Stimulated activated CD8-positive, alpha-beta memory T cell treated with anti-CD3 and anti-CD28 coated beads, Interleukin-4, amount 100 ng/mL, for 48 hours (primary cell): Measurements from ENCODE around the gene MEOX2.

Experiments
- DNase-seq: peaks from one replicate; pipeline ENCODE4 v3.0.0-alpha.2; 2020

MEOX2 gene

DNA sequence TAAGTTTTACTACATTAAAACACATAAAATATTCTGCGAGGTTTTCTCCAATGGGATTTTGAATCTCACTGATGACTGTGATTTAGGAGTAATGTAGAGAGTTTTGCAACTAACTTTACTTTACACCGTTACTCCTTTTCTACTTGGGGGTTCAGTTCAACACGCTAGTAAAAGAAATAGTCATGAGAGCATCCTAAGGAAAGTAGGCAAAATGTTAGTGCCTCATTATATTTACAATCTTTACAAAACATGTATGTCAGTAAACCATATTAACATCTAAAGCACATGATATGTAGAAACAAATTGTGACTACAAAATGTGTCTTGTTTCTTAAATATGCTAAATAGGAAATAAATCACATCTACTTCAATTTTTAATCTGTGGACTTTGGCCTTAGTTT is 6.0 kb downstream of the MEOX2 start:
- no peak for DNase-seq

DNA sequence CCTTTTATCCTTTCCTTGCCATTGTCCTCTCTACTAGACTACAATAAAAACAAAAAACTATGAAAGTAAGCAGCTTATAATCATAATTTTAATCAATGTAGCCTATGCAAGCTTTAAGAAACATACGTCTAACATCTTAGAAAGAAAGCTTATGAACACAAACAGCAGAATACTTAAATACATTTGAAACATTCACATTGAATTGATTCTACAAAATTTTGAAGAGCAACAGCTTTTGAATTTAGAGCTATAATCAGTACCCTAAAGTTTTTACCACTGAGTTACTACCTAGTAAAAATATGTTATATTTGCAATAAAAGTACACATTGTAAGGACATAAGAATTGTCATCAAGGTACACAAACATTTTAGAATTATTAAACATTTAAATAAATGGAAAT is 7.2 kb downstream of the MEOX2 start:
- DNase-seq, result no peak

DNA sequence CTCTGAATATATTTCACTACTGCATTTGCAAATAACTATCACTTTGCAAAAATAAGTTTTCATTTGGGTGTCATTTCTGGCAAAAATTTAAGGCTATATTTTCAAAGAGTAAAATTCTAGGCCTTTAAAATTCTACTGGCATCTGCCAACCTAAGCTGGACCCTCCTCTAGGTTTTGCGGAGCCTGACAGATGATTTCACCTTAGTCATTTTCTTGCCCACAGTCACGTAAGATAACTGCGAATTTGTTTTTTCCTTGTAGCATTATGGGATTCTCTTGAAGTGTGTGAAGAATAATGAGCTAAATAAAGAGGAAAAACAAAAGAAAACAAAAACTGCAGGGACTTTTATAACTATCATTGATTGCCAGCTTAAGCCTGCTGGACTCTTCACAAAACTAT is 7.8 kb downstream of the MEOX2 start:
- DNase-seq, result no peak

DNA sequence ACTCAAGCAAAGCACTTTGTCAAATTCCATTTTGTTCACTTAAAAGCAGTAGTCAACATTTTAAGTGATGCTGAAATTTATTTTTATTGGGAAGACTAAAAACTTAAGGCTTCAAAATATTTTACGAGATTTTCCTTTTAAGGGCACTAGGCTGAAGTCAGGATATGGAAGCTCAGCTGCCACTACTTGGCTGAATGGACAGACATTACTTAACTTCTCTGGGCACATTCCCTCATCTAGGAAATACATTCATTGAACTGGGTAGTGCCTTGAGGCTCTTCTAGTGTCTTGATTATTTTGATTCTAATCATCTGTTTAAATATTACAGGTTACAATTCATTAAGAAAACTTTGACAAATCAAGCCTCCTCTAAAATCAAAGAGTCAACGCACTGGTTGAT is 11.1 kb downstream of the MEOX2 start:
- DNase-seq, result no peak

DNA sequence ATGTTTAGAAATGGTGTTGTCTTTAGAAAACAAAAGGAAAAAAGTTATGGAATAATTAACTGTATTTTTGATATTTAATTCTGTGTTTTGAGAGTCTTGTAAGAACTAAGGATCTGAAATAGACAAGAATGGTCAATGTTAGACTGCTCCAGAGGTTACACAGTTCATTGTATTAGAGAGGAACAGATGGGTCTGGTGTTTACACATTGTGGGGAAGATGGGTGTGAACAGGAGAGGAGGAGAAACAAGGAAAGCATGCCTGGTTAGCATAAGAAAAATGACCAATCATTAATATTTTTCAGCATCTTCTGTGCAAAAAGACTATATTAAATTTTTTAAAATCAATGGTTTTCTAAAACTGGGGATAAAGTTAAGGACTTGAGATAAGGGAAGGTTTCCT is 11.9 kb downstream of the MEOX2 start:
- no peak for DNase-seq

DNA sequence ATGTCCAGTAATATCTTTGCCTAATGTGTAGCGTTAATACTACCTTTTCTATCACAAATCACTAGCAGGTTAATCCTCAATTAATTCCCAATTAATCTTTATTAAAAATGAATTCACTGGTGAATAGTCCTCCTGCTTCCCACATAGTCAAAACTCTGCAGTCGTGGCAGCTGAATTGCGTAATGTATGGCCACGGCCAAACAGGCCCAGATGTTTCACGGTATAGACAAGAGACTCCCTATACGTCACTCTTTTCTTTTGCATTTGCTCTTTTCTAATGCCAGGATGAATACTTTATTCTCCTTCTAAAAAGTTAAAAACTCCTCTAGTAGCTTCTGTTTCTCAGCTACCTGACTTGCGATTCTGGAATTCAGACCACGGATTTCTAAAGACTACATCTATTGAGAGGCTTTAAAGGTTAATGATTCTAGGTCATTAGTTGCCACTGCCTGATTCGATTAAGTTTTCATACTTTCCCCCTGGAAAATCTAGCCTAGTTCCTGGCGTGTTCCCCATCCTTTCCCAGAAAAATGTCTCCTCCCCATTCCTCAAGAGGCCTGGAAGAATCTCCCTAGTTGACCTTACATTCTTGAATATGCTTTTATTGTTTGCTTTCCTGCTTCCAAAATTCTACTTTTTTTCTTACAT is 16.9 kb downstream of the MEOX2 start:
- DNase-seq, result no peak

DNA sequence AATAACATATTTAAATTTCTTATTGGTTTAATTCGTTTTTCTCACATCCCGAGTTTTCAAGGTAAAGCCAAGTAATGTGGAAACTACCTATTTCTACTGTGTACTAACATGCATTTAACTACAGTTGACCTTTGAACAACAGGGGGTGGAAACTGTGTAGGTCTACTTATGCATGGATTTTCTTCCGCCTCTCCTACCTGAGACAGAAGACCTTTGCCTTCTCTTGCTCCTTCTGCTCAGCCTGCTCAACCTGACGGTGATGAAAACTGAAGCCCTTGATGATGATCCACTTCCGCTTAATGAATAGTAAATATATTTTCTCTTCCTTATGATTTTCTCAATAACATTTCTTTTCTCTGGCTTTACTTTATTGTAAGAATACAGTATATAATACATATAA is 18.5 kb downstream of the MEOX2 start:
- DNase-seq, result no peak

DNA sequence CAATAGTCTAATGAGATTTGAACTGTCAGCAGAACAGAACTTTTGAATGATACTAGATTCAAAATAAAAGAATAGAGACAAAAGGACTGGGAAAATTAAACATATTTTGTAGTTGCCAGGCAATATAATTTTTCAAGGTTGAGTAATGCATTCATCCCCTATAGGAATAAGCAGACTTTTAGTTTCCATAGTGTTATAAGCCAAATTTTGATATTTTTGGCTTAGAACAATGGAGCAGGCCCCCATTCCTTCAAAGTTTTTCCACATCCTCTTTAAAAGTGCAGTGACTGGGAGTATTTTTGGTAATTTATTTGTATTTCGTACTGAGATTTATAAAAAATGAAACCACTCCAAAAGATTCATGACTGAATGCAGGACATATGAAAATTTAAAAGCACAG is 24.0 kb downstream of the MEOX2 start:
- no peak for DNase-seq

DNA sequence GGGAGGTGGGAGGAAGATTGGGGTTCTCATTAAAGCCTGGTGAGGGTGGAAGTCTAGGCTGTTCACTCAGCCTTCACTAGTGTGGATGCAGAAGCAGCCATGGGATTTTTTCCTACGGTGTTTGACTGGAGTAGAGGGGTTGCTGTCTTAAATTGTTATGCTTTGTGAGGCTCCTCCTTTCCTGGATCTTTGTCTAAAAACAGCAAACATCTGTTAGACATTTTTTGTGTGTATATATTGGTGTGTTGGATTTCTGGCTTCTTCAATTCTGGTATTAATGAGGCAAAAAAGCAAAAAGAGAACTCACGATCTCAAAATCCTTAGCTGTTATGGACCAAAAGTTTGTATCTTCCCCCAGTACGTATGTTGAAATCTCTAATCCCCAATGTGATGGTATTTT is 28.2 kb downstream of the MEOX2 start:
- DNase-seq, result no peak

DNA sequence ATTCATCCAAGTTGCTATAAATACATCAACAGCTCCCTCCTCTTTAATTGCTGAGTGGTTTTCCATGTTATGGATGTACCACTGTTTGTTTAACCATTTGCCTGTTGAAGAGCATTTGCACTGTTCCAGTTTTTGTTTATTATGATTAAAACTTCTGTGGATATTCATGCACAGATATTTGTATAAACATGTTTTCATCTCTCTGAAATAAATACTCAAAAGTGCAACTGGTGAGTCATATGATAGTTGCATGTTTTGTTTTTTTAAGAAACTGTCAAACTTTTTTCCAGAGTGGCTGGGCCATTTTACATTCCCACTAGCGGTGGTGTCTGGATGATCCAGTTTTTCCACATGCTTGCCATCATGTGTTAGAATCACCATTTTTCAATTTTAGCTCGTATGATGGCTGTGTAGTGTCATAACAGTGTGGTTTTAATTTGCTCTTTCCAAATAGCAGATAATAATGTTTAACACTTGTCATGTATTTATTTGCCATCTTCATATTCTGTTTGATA is 33.6 kb downstream of the MEOX2 start:
- no peak for DNase-seq

DNA sequence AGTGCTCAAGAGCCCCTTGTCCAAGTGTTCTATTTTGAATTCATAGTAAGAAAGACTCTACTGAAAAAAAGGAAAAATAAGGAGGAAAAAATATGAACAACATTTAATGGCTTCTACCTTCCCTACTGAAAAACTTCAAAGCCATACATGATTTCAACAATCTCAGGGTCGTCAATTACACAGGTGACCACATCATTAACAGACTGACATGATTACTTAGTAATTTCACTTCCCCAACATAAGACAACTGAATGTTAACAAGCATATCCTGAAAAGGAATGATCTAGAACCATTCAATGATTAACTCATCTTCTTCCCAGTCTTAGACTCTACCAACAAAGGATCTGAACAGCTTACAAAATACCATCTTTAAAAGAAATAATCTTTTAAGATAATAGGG is 34.8 kb downstream of the MEOX2 start:
- DNase-seq, result no peak

DNA sequence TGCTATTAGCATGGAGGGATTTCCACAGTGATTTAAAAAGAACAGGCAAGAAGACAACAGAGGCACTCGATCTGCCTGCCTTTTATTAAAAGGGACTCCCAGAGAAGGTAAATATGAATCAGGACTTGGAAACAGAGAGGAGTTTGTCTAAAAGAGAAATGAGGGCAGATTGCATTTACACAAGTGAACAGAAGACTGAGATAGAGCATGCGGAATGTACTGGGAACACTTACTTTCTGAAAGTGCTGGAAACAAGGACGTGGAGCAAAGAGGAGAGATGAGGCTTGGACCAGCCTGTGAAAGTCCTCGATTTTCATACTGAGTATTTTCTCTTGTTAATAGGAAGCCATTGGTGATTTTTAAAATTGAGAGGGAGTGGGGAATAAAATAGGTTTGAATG is 35.7 kb downstream of the MEOX2 start:
- DNase-seq, result no peak

DNA sequence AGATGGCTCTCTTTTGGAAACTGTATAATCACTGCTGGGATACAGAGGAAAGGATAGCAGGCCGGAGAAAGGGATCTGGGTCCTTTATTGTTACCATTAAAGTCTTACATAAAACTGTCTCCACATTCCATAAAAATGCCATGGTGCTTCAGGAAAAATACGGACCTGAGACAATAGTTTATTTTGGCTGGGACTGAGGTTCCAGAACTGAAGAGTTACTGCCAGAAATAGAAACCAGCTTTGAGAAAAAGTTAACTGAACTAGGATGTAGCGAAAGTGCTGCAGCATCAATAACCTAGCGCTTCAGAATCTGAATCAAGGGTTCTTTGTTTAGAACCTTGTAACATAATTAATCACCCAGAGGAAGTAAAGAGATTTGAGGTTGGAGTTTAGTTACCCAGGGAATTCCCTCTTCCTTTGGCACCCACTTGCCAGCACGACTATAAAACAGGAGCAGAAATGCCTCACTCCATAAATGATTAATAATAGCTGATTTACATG is 38.0 kb downstream of the MEOX2 start:
- no peak for DNase-seq

DNA sequence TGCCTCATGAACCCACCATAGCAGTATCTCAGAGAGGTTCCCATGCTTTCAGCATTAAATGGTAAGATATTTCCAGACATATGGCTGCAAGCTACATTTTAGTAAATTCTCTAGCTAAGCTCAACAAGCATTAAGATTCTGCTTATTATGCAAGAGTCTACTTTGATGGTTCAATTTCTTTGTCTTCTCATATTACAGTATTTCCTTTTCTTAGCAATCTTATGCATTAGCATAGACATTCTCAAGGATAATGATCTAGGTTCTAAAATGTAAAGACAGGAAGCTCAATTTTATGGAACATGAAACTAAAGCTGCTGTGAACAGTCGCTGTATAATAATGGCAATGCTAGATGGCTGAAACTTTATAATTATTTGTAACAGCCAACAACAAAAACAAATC is 39.2 kb downstream of the MEOX2 start:
- no peak for DNase-seq

DNA sequence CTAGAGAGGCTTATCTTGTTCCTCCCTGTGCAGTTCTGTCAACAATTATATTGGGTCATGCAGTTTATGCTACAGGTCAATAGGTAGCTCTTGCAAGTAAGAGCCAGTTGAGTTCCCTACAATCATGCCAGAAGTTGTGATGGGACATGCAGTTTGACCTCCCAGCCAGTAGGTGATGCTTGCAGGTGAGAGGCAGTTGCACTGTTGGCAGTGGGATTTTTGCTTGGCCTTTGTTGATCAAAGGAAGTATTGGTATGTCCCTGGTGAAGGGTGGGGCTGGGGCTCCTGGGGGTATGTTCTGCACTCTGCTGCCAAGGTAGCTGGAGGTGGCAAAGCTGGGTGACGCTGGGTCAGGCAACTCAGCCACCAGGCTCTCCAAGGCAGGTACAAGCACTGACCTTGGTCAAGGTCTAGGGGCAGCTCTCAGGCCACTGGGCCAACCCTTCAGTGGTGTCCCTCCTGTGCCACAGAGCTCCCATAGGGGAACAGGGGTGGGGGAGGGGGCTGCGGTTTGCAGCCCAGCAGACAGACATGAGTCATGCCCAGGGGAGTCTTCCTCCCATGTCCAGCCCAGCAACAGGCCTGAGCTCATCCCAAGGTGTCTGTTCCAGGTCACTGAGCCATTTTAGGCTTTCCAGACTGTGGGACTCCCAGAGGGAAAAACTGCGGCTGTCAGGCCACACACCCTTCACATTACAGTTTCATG is 43.3 kb downstream of the MEOX2 start:
- DNase-seq, result no peak

DNA sequence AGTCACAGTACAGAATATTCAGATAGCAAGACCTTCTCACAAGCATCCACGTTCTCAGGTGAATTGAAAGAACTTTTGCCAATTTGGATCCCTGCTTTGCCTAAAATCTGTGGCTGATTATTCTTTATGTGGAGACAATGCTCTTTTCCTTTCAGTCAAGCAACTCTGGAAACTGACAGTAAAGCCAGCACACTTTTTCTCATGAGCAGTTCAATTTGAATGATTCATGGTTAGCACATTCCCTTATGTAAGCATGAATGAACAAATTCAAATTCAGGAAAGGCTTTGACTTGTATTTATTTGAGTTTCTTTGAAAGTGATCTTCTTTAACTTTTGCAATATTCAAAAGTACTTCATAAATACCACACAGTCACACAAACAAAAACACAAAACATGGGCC is 57.6 kb downstream of the MEOX2 start:
- no peak for DNase-seq

DNA sequence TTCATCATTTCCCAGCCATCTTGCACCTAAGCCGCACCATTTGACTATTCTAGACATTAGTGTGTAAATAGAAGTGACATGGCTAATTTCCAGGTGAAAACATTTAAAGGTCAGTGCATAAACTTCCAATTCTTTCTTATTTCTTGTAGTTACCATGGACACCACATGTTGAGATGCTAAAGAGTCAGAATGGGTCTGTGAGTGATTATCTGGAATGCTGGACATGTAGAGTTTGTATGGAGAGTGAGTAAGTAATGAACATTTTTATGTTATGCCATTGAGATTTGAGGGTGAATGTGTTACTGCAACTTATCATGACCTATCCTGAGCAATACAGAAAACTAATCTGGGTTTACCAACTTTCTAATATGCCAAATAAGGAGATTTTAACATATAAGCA is 60.4 kb downstream of the MEOX2 start:
- DNase-seq, result no peak

DNA sequence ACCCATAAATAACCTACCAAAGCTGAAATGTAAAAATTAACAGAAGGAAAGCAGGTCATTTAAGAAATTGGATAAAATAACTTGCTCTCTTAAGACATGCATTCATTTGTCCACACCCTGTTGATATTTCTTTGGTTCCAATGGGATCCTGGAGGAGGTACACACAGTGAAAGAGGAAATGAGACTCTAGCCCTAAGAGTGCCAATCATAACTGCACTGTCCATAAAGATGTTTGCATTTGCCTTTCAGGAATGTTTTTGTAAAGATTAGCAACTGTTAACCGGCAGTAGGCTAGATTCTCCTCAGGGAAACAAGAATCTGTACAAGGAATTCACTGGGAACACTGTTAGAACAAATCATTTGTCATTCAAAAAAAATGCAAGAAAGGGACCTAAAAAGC is 61.0 kb downstream of the MEOX2 start:
- no peak for DNase-seq

DNA sequence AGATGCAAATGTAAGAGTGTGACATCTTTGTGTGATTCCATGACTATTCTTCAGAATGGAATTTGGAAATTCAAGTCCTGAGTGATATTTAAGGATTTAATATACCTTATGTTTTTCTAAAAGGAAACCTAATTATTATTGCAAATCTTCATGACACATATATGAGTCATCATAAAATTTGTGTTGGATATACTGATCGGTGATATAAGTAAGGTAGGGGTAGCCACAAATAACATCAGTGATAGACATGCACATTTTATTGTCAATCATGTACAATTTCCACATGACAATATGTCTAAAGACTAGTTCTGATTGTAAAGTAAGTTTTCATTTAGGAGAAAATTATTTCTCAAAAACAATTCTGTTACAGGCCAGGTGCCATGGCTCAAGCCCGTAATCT is 65.0 kb downstream of the MEOX2 start:
- no peak for DNase-seq

DNA sequence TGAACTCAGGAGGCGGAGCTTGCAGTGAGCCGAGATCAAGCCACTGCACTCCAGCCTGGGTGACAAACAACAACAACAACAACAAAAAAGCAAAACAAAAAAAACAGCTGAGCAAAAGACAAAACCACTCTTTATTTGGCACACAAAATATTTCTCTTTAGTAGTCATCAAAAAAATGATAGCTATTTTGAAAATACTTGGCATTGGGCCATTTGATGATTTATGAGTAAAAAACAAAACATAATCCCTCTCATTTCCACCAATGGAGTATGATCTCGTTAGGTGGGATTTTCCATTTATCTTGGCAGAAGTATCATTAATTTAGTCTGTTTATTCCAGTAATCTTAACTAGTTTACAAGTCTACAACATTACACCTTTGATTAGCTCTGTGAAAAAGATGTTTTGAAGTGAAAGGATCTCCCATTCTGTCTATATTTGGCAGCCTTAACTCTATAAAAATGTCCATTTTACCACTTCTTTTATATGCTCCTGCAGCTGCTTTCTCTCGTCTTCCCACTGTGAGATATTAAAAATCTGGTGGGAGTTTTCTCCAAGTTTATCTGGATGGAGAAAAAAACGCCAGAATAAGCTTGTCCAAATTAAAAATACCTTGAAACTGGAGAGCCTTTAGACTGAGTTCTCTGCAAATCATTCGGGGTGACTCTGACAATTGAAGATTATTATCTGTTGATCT is 65.8 kb downstream of the MEOX2 start:
- no peak for DNase-seq

DNA sequence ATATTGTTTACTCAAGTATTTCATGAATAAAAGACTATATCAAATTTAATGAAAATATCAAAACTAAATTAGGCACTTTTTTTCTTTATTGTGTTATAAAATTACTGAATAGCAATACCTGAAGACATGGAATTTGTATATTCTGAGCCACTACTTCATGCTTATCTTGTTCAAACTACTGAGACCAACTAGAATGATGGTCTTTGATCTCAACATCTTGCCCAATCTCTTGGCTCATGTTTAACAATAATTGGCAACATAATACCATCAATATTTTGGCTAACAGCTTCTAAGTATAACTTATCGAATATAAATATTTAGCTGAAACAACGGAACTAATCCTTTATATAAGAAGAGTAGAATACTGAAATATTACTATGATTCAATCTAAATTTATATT is 68.2 kb downstream of the MEOX2 start:
- no peak for DNase-seq

DNA sequence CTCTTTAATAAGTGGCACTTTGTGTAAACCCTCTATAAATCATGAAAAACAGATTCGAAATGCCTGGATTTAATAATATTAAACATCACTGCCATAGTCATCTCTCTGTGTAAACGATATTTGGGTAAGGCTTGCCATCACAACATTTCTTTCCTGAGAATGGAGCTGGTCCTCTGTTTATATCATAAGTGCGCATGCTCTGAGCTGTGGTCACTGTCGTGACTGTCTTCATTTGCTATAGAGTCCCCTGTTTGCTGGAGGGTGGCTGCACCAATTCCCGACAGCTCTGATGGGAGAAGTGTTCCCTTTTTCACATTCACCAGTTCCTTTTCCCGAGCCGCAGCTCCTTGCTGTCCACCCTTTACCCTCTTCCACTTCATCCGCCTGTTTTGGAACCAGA is 74.3 kb downstream of the MEOX2 start:
- no peak for DNase-seq

DNA sequence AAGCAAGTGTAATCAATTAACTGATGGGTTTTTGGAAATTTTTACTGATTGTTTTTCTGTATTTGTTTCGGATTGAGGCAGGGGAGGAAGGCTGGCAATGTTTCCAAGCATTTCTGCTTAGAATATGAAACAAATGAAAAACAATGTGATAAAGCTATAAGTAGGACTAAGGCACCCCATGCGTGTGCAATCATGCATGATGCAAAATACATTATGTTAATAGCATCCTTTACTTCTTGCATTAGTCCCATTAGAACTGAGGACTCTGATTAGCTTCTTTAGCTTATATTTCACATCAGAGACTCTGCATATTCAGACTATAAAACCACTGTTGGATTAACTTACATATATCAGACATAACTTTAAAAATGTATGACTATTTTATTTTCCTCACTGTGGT is 76.0 kb downstream of the MEOX2 start:
- DNase-seq, result no peak

DNA sequence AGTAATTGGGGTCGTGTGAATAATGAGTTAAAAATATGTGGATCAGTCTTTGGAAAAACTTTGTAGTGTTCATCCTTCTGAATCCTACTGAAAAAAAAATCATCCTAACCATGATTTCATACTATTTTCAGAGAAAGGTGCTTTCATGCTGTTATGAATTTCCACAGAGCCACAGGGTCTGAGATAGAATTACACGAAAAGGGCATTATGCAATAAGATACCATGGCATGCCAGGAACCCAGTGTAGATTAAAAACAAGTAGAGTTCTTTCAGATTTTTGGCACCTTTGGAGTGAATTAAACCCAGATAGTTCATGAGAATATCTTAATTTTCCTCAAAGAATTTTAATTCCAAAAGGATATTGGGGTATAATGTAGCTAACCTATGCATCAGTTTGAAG is 77.2 kb downstream of the MEOX2 start:
- no peak for DNase-seq
